GM19397 (cell line): ENCODE measurements around the gene NIPBL.
"Not testable (repeated sequence)": the region's sequence is repeated elsewhere in the genome, so short reads cannot be mapped to it uniquely, and the experiment has no call there.

Source experiments
- ATAC-seq: cut with Tn5 transposase; IDR thresholded peaks from one replicate; pipeline ENCODE4 v1.9.1; 2021; ENCODE audit warnings: mild to moderate bottlenecking, moderate library complexity; ENCODE audit not compliant: unreplicated experiment

The NIPBL gene

GRCh38 chr5:36877667-36878391 is 1.3 kb downstream of the NIPBL start:
- ATAC-seq = no peak

DNA sequence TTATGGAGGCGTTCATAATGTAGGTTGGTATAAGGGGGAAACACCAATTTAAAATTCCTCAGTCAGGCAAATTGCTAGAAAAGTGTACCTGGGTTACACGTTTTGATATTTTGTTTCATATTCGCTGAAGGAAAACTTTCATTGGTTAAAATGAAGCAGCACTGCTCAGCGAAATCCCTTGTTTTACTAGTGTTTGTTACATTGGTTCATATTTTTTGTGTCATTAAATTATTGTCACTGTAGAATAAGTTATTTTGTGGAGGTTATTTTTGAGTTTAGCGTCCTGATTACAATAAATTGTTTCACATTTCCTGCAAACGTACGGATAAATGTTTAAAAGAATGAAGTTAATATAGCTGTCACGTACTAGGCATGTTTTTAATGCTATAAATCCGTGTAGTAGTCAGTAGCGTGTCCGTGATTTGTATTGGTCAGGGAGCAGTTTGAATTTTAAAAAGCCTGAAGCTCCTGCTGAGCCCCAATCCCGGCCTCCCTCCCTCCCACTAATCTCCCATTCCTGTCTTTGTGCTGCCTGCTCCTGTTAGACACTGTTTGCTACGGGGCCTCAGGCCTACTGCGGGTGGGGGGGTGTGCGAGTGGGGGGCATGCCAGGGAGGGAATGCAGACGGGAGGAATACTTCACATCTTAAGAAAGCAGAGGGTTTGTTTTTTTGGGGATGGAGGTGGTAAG is 2.0 kb downstream of the NIPBL start:
- no peak for ATAC-seq

GRCh38 chr5:36879274-36880033 is 2.9 kb downstream of the NIPBL start:
- no peak for ATAC-seq

GRCh38 chr5:36880761-36881160 is 4.2 kb downstream of the NIPBL start:
- no peak for ATAC-seq

GRCh38 chr5:36881304-36881703 is 4.7 kb downstream of the NIPBL start:
- ATAC-seq = no peak

DNA sequence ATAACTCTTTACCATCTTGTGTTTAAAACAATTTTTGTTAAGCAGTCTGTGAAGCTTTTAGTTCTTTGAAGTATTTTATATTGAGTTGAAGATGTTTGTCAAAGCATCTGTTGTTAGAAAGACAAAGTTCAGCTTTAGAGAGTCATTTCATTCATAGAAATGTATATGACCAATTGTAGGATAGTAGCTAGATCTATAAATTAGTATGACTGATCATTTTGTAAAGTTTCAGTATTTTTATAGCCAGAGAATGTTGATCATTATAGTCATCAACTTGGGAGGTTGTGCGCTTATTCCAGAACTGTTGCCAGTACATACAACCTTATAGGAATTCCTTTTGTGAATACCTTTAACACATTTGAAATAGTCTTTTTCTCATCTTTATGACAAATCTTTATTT is 5.2 kb downstream of the NIPBL start:
- no peak for ATAC-seq

- ATAC-seq = no peak
Observed at GRCh38 chr5:36882250-36882649, 5.7 kb downstream of the NIPBL start.

- ATAC-seq = no peak
Observed at GRCh38 chr5:36883894-36884462, 7.4 kb downstream of the NIPBL start.

DNA sequence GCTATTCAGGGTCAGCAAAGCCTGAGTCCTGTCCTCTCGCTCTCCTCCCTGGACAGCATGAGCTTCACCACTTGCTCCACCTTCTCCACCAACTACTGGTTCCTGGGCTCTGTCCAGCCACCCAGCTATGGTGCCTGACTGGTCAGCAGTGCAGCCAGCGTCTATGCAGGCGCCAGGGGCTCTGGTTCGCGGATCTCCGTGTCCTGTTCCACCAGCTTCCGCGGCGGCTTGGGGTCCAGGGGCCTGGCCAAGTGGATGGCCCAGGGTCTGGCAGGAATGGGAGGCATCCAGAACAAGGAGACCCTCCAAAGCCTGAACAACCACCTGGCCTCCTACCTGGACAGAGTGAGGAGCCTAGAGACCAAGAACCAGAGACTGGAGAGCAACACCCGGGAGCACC is 8.6 kb downstream of the NIPBL start:
- ATAC-seq = no peak

DNA sequence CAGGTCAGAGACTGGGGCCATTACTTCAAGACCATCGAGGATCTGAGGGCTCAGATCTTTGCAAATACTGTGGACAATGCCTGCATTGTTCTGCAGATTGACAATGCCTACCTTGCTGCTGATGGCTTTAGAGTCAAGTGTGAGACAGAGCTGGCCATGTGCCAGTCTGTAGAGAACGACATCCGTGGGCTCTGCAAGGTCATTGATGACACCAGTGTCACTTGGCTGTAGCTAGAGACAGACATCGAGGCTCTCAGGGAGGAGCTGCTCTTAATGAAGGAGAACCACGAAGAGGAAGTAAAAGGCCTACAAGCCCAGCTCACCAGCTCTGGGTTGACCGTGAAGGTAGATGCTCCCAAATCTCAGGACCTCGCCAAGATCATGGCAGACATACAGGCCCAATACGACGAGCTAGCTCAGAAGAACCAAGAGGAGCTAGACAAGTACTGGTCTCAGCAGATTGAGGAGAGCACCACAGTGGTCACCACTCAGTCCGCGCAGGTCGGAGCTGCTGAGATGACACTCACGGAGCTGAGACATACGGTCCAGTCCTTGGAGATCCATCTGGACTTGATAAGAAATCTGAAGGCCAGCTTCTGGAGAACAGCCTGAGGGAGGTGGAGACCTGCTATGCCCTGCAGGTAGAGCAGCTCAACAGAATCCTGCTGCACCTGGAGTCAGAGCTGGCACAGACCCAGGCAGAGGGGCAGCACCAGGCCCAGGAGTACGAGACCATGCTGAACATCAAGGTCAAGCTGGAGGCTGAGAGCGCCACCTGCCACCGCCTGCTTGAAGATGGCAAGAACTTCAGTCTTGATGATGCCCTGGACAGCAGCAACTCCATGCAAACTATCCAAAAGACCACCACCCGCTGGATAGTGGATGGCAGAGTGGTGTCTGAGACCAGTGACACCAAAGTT is 9.3 kb downstream of the NIPBL start:
- ATAC-seq = no peak

DNA sequence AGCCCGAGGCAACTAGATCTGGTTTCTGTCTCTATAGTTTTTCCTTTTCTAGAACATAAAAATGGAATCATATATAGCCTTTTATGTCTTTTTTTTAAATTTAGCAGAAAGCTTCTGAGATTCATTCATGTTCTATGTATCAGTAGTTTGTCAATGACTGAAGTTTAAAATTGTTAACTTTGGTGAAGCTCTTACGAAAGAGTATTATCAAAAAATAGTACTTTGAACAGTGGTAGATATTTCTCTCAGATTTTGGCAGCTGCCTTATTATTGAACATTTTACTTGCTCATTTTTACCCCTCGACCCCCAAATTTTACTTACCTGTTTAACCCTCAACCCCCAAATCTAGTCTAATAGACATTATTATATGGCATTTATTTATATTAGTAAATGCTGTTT is 10.2 kb downstream of the NIPBL start:
- no peak for ATAC-seq

DNA sequence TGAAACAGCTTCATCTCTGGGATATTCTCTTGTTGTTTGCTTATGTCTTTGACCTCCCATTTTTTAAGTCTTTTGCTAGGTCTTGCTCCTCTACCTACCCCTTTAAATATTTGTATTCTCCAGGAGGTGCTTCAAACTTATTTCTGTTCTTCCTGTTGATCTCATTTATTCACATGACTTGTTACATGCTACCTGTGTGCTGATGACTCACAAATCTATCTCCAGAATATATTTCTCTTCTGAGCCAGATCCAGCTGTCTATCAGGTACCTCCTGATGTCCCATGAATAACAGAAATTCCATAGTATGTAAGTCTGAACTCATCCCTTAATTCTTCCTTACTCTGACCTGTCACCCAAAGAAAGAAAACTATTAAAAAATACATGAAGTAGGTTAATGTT is 11.0 kb downstream of the NIPBL start:
- no peak for ATAC-seq

- ATAC-seq = no peak
Observed at GRCh38 chr5:36888303-36888702, 11.7 kb downstream of the NIPBL start.

- no peak for ATAC-seq
Observed at GRCh38 chr5:36889264-36889663, 12.7 kb downstream of the NIPBL start.

DNA sequence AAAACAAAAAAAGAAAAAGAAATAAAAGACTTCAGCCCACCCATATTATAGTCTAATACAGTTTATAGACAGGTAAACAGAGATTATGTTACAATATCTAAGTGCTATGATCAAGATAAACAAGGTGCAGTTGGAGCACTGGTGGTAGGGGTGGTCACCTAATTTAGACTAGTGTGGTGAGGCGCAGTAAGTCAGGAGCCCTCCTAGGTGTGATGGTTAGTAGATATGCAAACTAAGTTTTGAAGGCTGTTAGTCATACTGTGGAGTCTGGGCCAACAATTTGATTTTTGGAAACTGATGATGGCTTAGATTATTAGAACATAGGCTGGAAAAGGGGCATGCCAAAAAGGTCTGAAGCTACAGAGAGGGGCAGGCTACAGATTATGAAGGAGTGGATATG is 14.7 kb downstream of the NIPBL start:
- no peak for ATAC-seq

- not testable (repeated sequence) for ATAC-seq
Observed at GRCh38 chr5:36892085-36892830, 15.7 kb downstream of the NIPBL start.

DNA sequence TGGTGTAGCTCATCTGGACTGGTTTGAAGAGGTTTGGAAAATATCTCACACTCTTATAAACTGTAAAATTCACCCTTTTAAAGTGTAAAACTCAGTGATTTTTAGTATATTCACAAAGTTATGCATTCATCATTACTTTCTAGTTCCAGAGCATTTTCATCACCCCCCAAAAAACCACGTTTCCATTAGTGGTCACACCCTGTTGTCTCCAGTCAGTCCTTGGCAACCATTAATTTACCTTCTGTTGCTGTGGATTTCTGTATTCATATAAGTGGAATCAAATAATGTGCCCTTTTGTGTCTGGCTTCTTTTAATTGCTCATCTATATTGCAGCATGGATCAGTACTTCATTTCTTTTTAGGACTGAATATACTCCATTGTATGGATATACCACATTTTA is 18.4 kb downstream of the NIPBL start:
- ATAC-seq = no peak

DNA sequence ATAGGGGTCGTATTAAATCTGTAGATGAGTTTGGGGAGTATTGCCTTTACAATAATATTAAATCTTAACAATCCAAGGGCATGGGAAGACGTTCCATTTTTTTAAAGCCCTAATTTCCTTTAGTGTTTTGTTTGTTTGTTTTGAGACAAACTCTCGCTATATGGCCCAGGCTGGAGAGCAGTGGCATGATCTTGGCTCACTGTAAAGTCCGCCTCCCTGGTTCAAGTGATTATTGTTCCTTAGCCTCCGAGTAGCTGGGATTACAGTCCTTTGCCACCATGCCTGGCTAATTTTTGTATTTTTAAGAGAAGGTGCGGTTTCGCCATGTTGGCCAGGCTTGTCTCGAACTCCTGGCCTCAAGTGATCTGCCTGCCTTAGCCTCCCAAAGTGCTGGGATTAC is 19.9 kb downstream of the NIPBL start:
- no peak for ATAC-seq

DNA sequence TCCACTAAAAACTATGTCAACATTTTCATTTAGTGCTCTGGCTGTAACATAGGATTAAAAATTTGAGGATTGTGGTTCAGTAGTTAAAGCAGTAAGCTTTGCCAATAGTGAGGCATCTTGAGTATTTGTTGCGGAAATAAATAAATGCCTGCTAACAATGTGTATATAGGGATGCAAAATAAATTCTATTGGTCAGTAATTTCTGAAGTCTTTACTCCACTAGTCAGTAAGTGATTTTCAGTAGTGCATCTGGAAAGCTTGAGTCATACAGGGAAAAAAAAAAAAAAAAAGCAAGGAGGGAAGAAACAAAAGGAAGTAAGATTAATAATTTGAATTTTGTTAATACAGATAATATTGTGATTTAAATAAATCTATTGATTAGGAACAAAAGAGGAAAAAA is 21.0 kb downstream of the NIPBL start:
- ATAC-seq = no peak

- no peak for ATAC-seq
Observed at GRCh38 chr5:36899860-36900259, 23.3 kb downstream of the NIPBL start.
